GM23248 (cell line): ENCODE results near the gene ST7.

Experiments used
- EZH2 ChIP-seq: fragments of 200-600 bp; sonication (generic); IDR thresholded peaks from 2 replicates; pipeline ENCODE4 v1.6.1; 2018; ENCODE audit warnings: antibody characterized with exemption, mild to moderate bottlenecking; ENCODE audit not compliant: insufficient read depth, poor library complexity, severe bottlenecking
- EZH2phosphoT487 ChIP-seq: fragments of 200-600 bp; sonication (generic); IDR thresholded peaks from 2 replicates; pipeline ENCODE4 v1.6.1; 2018; ENCODE audit warnings: antibody characterized with exemption, moderate library complexity, mild to moderate bottlenecking, low read depth; ENCODE audit not compliant: insufficient read depth

GRCh38 chr7:117146059-117146458 lies 192.8 kb downstream of the ST7 start:
- TF ChIP-seq EZH2 (no peak), EZH2phosphoT487 (no peak)
